Naive thymus-derived CD4-positive, alpha-beta T cell (primary cell): ENCODE measurements around the gene PLA2G1B. TPM values are rescaled to one million over a fixed set of nuclear protein-coding genes. Genes with fewer than 3 reads are reported as not detected.

Source experiments
- ATAC-seq: fragments of 150-1000 bp; cut with Tn5 transposase; 2 replicates; pipeline ENCODE4 v1.10.0; 2021; ENCODE audit warnings: mild to moderate bottlenecking, moderate library complexity
- CTCF ChIA-PET: fragments of 350-600 bp; sonication (Branson Sonifier 250); formaldehyde crosslinking; loops from one replicate; lab custom pipeline; 2021; ENCODE audit warnings: antibody characterized with exemption; lab: Charles Lee
- POLR2A ChIA-PET: fragments of 350-600 bp; sonication (Branson Sonifier 250); formaldehyde crosslinking; loops from one replicate; lab custom pipeline; 2021; ENCODE audit warnings: antibody characterized with exemption, inconsistent platforms; lab: Charles Lee
- DNase-seq, 9 donors: peaks; one replicate each; pipeline versions ENCODE4 v3.0.0 to v3.0.0-alpha.2; 2020 to 2022; ENCODE audit warnings: mixed read lengths in 1 of 9
- H3K27ac ChIP-seq: one replicate; pipeline ENCODE4 v1.7.0; 2013; ENCODE audit warnings: mild to moderate bottlenecking, low read depth, low read length, moderate library complexity
- H3K27me3 ChIP-seq, 2 donors: one replicate each; pipeline ENCODE4 v1.7.0; 2013; ENCODE audit warnings: low read length in 2 of 2, mild to moderate bottlenecking in 2 of 2, moderate library complexity in 2 of 2; ENCODE audit not compliant: control insufficient read depth in 2 of 2, insufficient read depth in 2 of 2
- H3K36me3 ChIP-seq, 3 experiments: 1 replicate in 2 of 3; 2 replicates in 1 of 3; pipeline ENCODE4 v1.7.0; 2013; ENCODE audit warnings: low read length in 3 of 3, mild to moderate bottlenecking in 3 of 3, moderate library complexity in 1 of 3; ENCODE audit not compliant: insufficient read depth in 3 of 3, control insufficient read depth in 2 of 3
- H3K4me1 ChIP-seq, 2 donors: one replicate each; pipeline ENCODE4 v1.7.0; 2013; ENCODE audit warnings: low read length in 2 of 2, mild to moderate bottlenecking in 2 of 2, moderate library complexity in 1 of 2; ENCODE audit not compliant: control insufficient read depth in 2 of 2, insufficient read depth in 2 of 2
- H3K4me3 ChIP-seq: 2 replicates; pipeline ENCODE4 v1.7.0; 2013; ENCODE audit warnings: mild to moderate bottlenecking, low read length
- H3K9me3 ChIP-seq, 3 experiments: 1 replicate in 2 of 3; 2 replicates in 1 of 3; pipeline ENCODE4 v1.7.0; 2013; ENCODE audit warnings: low read length in 3 of 3; ENCODE audit not compliant: control insufficient read depth in 2 of 3
- H3K27ac Mint-ChIP-seq, 9 donors: one replicate each; pipeline ENCODE4 v1.8.0; 2020 to 2022; ENCODE audit warnings: mixed read lengths in 9 of 9, mild to moderate bottlenecking in 8 of 9, moderate library complexity in 5 of 9, inconsistent platforms in 2 of 9
- H3K27me3 Mint-ChIP-seq, 5 donors: one replicate each; pipeline ENCODE4 v1.8.0; 2021 to 2022; ENCODE audit warnings: mixed read lengths in 5 of 5, mild to moderate bottlenecking in 1 of 5
- H3K36me3 Mint-ChIP-seq, 5 donors: one replicate each; pipeline ENCODE4 v1.8.0; 2020 to 2022; ENCODE audit warnings: mixed read lengths in 5 of 5, mild to moderate bottlenecking in 3 of 5, inconsistent platforms in 1 of 5
- H3K4me1 Mint-ChIP-seq, 7 donors: one replicate each; pipeline ENCODE4 v1.8.0; 2020 to 2022; ENCODE audit warnings: mixed read lengths in 7 of 7, mild to moderate bottlenecking in 3 of 7, inconsistent platforms in 1 of 7
- H3K4me3 Mint-ChIP-seq, 10 donors: one replicate each; pipeline ENCODE4 v1.8.0; 2020 to 2022; ENCODE audit warnings: mild to moderate bottlenecking in 10 of 10, mixed read lengths in 10 of 10, moderate library complexity in 6 of 10, inconsistent platforms in 2 of 10
- H3K9me3 Mint-ChIP-seq, 11 donors: one replicate each; pipeline ENCODE4 v1.8.0; 2020 to 2022; ENCODE audit warnings: mixed read lengths in 11 of 11, mild to moderate bottlenecking in 4 of 11, inconsistent platforms in 1 of 11, moderate library complexity in 1 of 11
- intact Hi-C, 2 donors: fragments of 100-400 bp; cut with micrococcal nuclease; formaldehyde crosslinking; loops; one replicate each; pipeline ENCODE4 v1.15.1; 2023
- polyA plus RNA-seq, 2 donors: library from polyadenylated mRNA; unstranded; fragments of 300-500 nt; fragmentation: Illumina TruSeq; gene quantifications; one replicate each; pipeline ENCODE4 v1.2.3, GENCODE V29; 2021
- total RNA-seq, 6 experiments: library from RNA in 5 of 6; stranded (reverse) in 5 of 6; gene quantifications; 1 replicate in 5 of 6; 2 replicates in 1 of 6; pipeline ENCODE4 v1.2.3 and lab custom pipeline; 2021 to 2026

PLA2G1B gene
- total and polyA plus RNA-seq, 7 experiments from 2014 or later, result 0.92 to 1.5 TPM; not detected in 5

DNA sequence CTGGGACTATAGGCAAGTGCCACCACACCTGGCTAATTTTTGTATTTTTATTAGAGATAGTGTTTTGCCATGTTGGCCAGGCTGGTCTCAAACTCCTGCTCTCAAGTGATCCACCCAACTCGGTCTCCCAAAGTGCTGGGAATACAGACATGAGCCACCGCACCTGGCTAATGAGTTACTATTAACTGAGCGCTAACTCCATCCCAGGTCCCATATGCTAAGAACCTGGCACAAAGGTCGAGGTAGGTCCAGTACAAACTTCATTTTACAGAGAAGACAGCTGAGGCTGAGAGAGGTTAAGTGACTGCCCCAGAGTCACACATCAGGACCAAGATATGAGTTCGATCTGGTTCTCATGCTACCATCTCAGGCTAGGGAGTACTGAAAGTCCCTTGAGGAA, 4.5 kb upstream of the PLA2G1B start:
- Histone ChIP-seq H3K27me3 (no peaks in the 10 kb centered on the region), H3K27ac (no peak overlapping the region), H3K4me3 (no peak overlapping the region), H3K9me3 (peaks cover 0 to 8% (median 0%) of the 10 kb centered on the region in 3 experiments), H3K4me1 (no peaks in the 10 kb centered on the region), H3K36me3 (no peaks in the 10 kb centered on the region)
- Mint-ChIP-seq H3K4me3 (no peak overlapping the region), H3K36me3 (peaks cover 0 to 5% (median 0%) of the 10 kb centered on the region in 5 donors), H3K27me3 (peaks cover 0 to 9% (median 0%) of the 10 kb centered on the region in 5 donors), H3K9me3 (peaks cover 0 to 13% (median 5%) of the 10 kb centered on the region in 11 donors), H3K4me1 (peaks cover 0 to 5% (median 0%) of the 10 kb centered on the region in 7 donors), H3K27ac (no peak overlapping the region)
- ATAC-seq (no peak), DNase-seq (no peak)
- intact Hi-C loops, result no loop called here
- POLR2A ChIA-PET, result no interaction called here
- CTCF ChIA-PET, result no interaction called here

DNA sequence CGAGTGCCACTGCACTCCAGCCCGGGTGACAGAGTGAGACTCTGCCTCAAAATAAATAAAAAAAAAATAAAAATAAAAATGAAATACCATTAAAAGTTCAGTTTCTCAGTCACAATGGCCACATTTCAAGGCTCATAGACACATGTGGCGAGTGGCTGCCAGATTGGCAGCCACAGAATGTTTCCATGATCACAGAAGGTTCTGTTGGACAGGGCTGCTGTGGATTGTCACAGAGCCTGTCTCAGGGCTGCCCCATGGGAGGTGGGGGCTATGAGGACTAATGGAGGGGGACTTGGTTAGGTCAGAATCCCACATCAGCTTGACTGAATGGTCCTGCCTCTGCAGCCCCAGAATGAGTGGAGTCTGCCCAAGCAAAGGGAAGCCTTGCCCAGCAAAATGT, 3.8 kb upstream of the PLA2G1B start:
- peaks cover 0 to 1% (median 0%) of the 10 kb centered on the region in 3 experiments for H3K9me3 ChIP-seq
- H3K9me3 Mint-ChIP-seq, result peaks cover 0 to 7% (median 3%) of the 10 kb centered on the region in 11 donors
- no peak overlapping the region for H3K27ac Mint-ChIP-seq
- no peaks in the 10 kb centered on the region for H3K27me3 ChIP-seq
- no peak for DNase-seq
- ChIA-PET CTCF (no interaction called here), POLR2A (interaction anchor here (0.8 kb wide), 1 partner anchor 1184 kb away, joined by 3 read pairs; no protein-coding TSS in a partner anchor)
- no peak overlapping the region for H3K27ac ChIP-seq
- intact Hi-C loops, result no loop called here
- no peak overlapping the region for H3K4me3 ChIP-seq
- H3K36me3 Mint-ChIP-seq, result peaks cover 0 to under 1% (median 0%) of the 10 kb centered on the region in 5 donors
- no peak overlapping the region for H3K4me3 Mint-ChIP-seq
- peaks cover 0 to 9% (median 0%) of the 10 kb centered on the region in 5 donors for H3K27me3 Mint-ChIP-seq
- H3K4me1 Mint-ChIP-seq, result peaks cover 0 to 5% (median 0%) of the 10 kb centered on the region in 7 donors
- no peaks in the 10 kb centered on the region for H3K36me3 ChIP-seq
- ATAC-seq, result no peak
- H3K4me1 ChIP-seq, result no peaks in the 10 kb centered on the region

DNA sequence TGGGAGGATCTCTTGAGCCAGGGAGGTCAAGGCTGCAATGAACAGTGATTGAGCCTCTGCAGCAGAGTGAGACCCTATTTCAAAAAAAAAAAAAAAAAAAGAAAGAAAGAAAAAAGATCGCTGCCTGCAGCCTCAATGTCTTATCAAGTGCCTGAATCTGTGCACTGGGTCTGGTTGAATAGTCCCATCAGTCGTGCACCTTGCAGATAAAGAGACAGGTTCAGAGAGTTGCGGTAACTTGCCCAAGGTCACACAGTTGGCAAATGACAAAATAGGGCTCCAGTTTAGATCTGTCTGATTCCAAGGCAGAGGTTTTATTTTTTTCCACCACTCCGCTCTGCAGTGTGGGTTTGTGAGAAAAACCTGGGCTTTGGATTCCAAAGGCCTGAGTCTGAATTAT, 649 bp upstream of the PLA2G1B start:
- Histone ChIP-seq H3K4me3 (no peak overlapping the region), H3K9me3 (no peaks in the 10 kb centered on the region), H3K4me1 (no peaks in the 10 kb centered on the region), H3K27me3 (no peaks in the 10 kb centered on the region), H3K27ac (no peak overlapping the region), H3K36me3 (no peaks in the 10 kb centered on the region)
- CTCF ChIA-PET, result interaction anchor here (0.6 to 1.4 kb wide), 2 partner anchors 27 to 136 kb away, joined by 3 read pairs; no protein-coding TSS in a partner anchor
- intact Hi-C loops, result loop anchor here in 1 of 2 donors (5.0 kb wide), 1 partner anchor 644 kb away; no protein-coding TSS in a partner anchor
- peaks cover 0 to 18% (median 0%) of the 10 kb centered on the region in 5 donors for H3K27me3 Mint-ChIP-seq
- H3K36me3 Mint-ChIP-seq, result no peaks in the 10 kb centered on the region
- no peaks in the 10 kb centered on the region for H3K9me3 Mint-ChIP-seq
- DNase-seq, result no peak
- ATAC-seq, result no peak
- POLR2A ChIA-PET, result interaction anchor here (1.5 kb wide), 1 partner anchor 35 kb away, joined by 3 read pairs; the partner anchor contains the start of gene RNU4-1
- H3K4me1 Mint-ChIP-seq, result peaks cover 0 to 10% (median 2%) of the 10 kb centered on the region in 7 donors
- H3K27ac Mint-ChIP-seq, result no peak overlapping the region
- H3K4me3 Mint-ChIP-seq, result no peak overlapping the region

DNA sequence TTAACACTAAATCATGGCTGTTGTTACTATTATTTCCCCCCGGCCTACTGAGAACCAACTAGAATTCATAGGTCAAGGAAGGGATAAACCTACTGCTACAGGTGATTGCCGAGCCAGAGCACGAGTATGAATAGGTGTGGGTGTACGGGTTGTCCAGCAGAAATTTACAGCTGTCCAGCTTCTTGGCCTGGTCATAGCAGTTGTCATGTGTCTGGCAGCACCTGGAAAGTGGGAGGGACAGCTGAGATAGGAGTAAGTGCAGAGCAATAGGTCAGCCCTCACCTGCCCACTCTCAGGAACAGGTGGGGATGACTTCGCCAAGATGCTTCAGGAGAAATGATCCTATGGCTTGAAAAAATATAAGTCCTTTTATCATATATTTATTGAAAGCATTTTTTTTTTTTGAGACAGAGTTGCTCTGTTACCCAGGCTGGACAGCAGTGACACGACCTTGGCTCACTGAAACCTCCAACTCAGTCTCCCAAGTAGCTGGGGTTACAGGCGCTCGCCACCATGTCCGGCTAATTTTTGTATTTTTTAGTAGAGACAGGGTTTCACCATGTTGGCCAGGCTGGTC, 2.6 kb downstream of the PLA2G1B start:
- no peaks in the 10 kb centered on the region for H3K27me3 ChIP-seq
- H3K36me3 ChIP-seq, result no peaks in the 10 kb centered on the region
- Mint-ChIP-seq H3K9me3 (no peaks in the 10 kb centered on the region), H3K4me3 (peak overlapping the region in 6 of 10 donors; percentile 45 to 96 (median 90)), H3K36me3 (no peaks in the 10 kb centered on the region), H3K27me3 (peaks cover 0 to 16% (median 0%) of the 10 kb centered on the region in 5 donors), H3K4me1 (peaks cover 0 to 10% (median 2%) of the 10 kb centered on the region in 7 donors), H3K27ac (peak overlapping the region in 4 of 9 donors; percentile 79 to 90 (median 84))
- no peak overlapping the region for H3K27ac ChIP-seq
- H3K4me1 ChIP-seq, result no peaks in the 10 kb centered on the region
- no peak overlapping the region for H3K4me3 ChIP-seq
- ATAC-seq (no peak), DNase-seq (no peak)
- H3K9me3 ChIP-seq, result no peaks in the 10 kb centered on the region
- intact Hi-C loops, result loop anchor here (1.0 to 5.0 kb wide), 11 partner anchors 8 to 647 kb away; partner anchors contain the start of genes DYNLL1 (in 1 of the 2), RNU4-1 (in 1 of the 2), SIRT4 (in 1 of the 2) and SRSF9 (in 1 of the 2)
- ChIA-PET CTCF (interaction anchor here (0.6 to 0.8 kb wide), 5 partner anchors 31 to 166 kb away, joined by 3 to 6 read pairs (median 4); no protein-coding TSS in a partner anchor), POLR2A (interaction anchor here (1.0 to 3.0 kb wide), 2 partner anchors 22 to 33 kb away, joined by 5 to 19 read pairs; partner anchors contain the start of genes RNU4-1, RNU4-2 and SIRT4)

DNA sequence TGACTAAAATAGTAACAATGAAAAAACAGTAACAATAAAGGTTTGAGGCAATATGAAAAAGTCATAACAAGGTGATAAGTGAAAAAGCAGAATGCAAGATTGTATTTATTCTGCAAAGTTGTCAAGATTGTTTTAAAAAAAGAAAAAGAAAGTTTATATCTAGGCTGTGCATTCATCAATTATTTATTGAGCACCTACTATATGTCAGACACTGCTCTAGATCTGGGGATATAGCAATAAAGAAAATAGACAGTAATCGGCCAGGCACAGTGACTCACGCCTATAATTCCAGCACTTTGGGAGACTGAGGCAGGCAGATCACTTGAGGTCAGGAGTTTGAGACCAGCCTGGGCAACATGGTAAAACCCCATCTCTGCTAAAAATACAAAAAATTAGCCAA, 3.8 kb downstream of the PLA2G1B start:
- Histone ChIP-seq H3K27me3 (no peaks in the 10 kb centered on the region), H3K27ac (no peak overlapping the region), H3K36me3 (no peaks in the 10 kb centered on the region), H3K4me3 (no peak overlapping the region), H3K9me3 (no peaks in the 10 kb centered on the region), H3K4me1 (no peaks in the 10 kb centered on the region)
- ChIA-PET CTCF (no interaction called here), POLR2A (interaction anchor here (0.7 to 3.0 kb wide), 2 partner anchors 32 to 757 kb away, joined by 3 to 19 read pairs; partner anchors contain the start of genes RNU4-1 and RNU4-2)
- no peak overlapping the region for H3K4me3 Mint-ChIP-seq
- H3K27ac Mint-ChIP-seq, result no peak overlapping the region
- H3K4me1 Mint-ChIP-seq, result peaks cover 0 to 10% (median 2%) of the 10 kb centered on the region in 7 donors
- no peaks in the 10 kb centered on the region for H3K36me3 Mint-ChIP-seq
- peaks cover 0 to 12% (median 0%) of the 10 kb centered on the region in 5 donors for H3K27me3 Mint-ChIP-seq
- intact Hi-C loops, result loop anchor here in 1 of 2 donors (2.0 kb wide), 3 partner anchors 21 to 387 kb away; partner anchors contain the start of genes RNU4-1, SIRT4 and UNC119B
- DNase-seq (no peak), ATAC-seq (no peak)
- no peaks in the 10 kb centered on the region for H3K9me3 Mint-ChIP-seq

DNA sequence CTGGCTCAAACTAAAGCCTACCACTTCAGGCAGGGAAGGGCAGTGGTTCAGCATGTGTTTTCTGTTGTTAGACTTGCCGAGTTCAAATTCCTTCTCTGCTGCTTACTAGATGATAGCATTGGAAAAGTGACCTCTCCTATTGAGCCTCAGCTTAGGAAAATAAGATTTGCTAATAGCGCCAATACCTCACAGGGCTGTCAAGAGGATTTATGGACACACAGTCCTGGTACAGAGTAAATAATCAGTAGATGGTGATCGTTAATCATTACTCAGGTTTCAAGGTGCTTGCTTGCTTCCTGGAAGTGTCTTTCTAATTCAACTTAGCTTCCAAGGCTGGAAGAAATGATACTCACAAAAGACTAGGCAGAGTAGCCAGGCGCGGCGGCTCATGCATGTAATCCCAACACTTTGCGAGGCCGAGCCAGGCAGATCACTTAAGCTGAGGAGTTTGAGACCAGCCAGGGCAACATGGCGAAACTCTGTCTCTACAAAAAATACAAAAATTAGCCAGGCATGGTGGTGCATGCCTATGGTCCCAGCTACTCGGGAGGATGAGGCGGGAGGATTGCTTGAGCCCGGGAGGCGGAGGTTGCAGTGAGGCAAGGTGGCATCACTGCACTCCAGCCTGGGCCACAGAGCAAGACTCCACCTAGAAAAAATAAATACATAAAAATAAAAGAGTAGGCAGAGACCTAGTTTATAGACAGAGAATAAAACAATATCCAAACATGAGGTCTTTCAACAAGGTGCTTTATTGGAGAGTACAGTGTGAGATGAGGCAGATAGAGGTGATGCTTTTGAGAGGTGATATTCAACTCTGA, 6.0 kb downstream of the PLA2G1B start:
- CTCF ChIA-PET, result interaction anchor here (0.6 to 1.0 kb wide), 3 partner anchors 79 to 1361 kb away, joined by 3 to 4 read pairs (median 4); no protein-coding TSS in a partner anchor
- H3K4me1 ChIP-seq, result peaks cover 4 to 10% of the 10 kb centered on the region in 2 donors
- no peaks in the 10 kb centered on the region for H3K9me3 ChIP-seq
- Mint-ChIP-seq H3K4me1 (peaks cover 4 to 25% (median 14%) of the 10 kb centered on the region in 7 donors), H3K27me3 (peaks cover 0 to 13% (median 0%) of the 10 kb centered on the region in 5 donors), H3K27ac (no peak overlapping the region), H3K9me3 (peaks cover 0 to 2% (median 0%) of the 10 kb centered on the region in 11 donors), H3K4me3 (no peak overlapping the region), H3K36me3 (peaks cover 0 to 1% (median 0%) of the 10 kb centered on the region in 5 donors)
- ATAC-seq (no peak), DNase-seq (no peak)
- intact Hi-C loops, result no loop called here
- POLR2A ChIA-PET, result interaction anchor here (0.5 to 1.4 kb wide), 4 partner anchors 20 to 259 kb away, joined by 3 to 9 read pairs (median 4); partner anchors contain the start of genes POP5, RNU4-2 and SIRT4
- H3K36me3 ChIP-seq, result no peaks in the 10 kb centered on the region
- no peak overlapping the region for H3K4me3 ChIP-seq
- H3K27ac ChIP-seq, result no peak overlapping the region
- H3K27me3 ChIP-seq, result no peaks in the 10 kb centered on the region
